Caco-2 (cell line): ENCODE results near the gene SLC16A7. TPM values are rescaled to one million over a fixed set of nuclear protein-coding genes. Genes with fewer than 3 reads are reported as not detected.

Experiments
- BruUV-seq: library from RNA; stranded (reverse); fragments of 400-500 nt; replicated peaks from 2 replicates; lab custom pipeline; 2021; lab: Mats Ljungman, UMichigan
- CTCF ChIA-PET: fragments of 300-600 bp; sonication (Branson Sonifier 250); formaldehyde crosslinking; loops from one replicate; lab custom pipeline; 2022; ENCODE audit warnings: antibody characterized with exemption; lab: Charles Lee
- POLR2A ChIA-PET: fragments of 300-600 bp; sonication (Branson Sonifier 250); formaldehyde crosslinking; loops from one replicate; lab custom pipeline; 2022; ENCODE audit warnings: antibody characterized with exemption; lab: Charles Lee
- DNase-seq, 2 experiments: peaks; one replicate each; pipeline versions ENCODE4 v3.0.0 to v3.0.0-alpha.2; 2020 to 2022
- H3K27me3 ChIP-seq: replicated peaks from 2 replicates; pipeline ENCODE4 v1.6.0; 2011; ENCODE audit warnings: low read length; ENCODE audit not compliant: control insufficient read depth, insufficient read depth
- H3K36me3 ChIP-seq: 2 replicates; pipeline ENCODE4 v1.5.1; 2011; ENCODE audit warnings: low read length; ENCODE audit not compliant: control insufficient read depth, insufficient read depth
- H3K4me1 ChIP-seq: fragments of 250-450 bp; sonication (Bioruptor Pico); 2 replicates; pipeline ENCODE4 v1.5.1; 2020; ENCODE audit warnings: mild to moderate bottlenecking
- H3K4me3 ChIP-seq: 2 replicates; pipeline ENCODE4 v1.5.1; 2011; ENCODE audit warnings: low read depth, mild to moderate bottlenecking, control low read depth, low read length
- H3K9me3 ChIP-seq: fragments of 250-450 bp; sonication (Bioruptor Pico); 2 replicates; pipeline ENCODE4 v1.5.1; 2020; ENCODE audit warnings: mild to moderate bottlenecking, moderate library complexity
- H3K27ac Mint-ChIP-seq: one replicate; pipeline ENCODE4 v1.8.0; 2022; ENCODE audit warnings: mixed read lengths; ENCODE audit not compliant: unreplicated experiment
- H3K27me3 Mint-ChIP-seq: one replicate; pipeline ENCODE4 v1.8.0; 2022; ENCODE audit warnings: mixed read lengths; ENCODE audit not compliant: insufficient read depth, unreplicated experiment
- H3K36me3 Mint-ChIP-seq: one replicate; pipeline ENCODE4 v1.8.0; 2022; ENCODE audit warnings: mild to moderate bottlenecking, mixed read lengths; ENCODE audit not compliant: insufficient read depth, unreplicated experiment
- H3K4me1 Mint-ChIP-seq: one replicate; pipeline ENCODE4 v1.8.0; 2022; ENCODE audit warnings: low read depth, mixed read lengths; ENCODE audit not compliant: unreplicated experiment
- H3K4me3 Mint-ChIP-seq: one replicate; pipeline ENCODE4 v1.8.0; 2022; ENCODE audit warnings: mild to moderate bottlenecking, moderate library complexity, mixed read lengths; ENCODE audit not compliant: unreplicated experiment
- H3K9me3 Mint-ChIP-seq: one replicate; pipeline ENCODE4 v1.8.0; 2022; ENCODE audit warnings: mixed read lengths; ENCODE audit not compliant: unreplicated experiment
- CTCF ChIP-seq, 2 experiments: fragments of 200-600 bp in 1 of 2; IDR thresholded peaks; 1 replicate in 1 of 2; 2 replicates in 1 of 2; pipeline versions ENCODE4 v1.5.1 to v1.8.0; 2011 to 2022; ENCODE audit warnings: antibody characterized with exemption in 1 of 2, control low read depth in 1 of 2, inconsistent platforms in 1 of 2, low read depth in 1 of 2, low read length in 1 of 2, mild to moderate bottlenecking in 1 of 2, moderate library complexity in 1 of 2; ENCODE audit not compliant: insufficient read depth in 1 of 2, severe bottlenecking in 1 of 2, unreplicated experiment in 1 of 2
- intact Hi-C: fragments of 100-400 bp; cut with micrococcal nuclease; formaldehyde crosslinking; loops from one replicate; pipeline ENCODE4 v1.10.0; 2022; ENCODE audit not compliant: unreplicated experiment
- total RNA-seq: library from RNA; stranded (reverse); gene quantifications from 2 replicates; pipeline ENCODE4 v1.2.3, GENCODE V29; 2022

Gene SLC16A7
- total RNA-seq, 1 experiment from 2014 or later: 6.6 TPM

GRCh38 chr12:59575826-59576225 is 20.0 kb upstream of the SLC16A7 start:
- Mint-ChIP-seq H3K4me3 (no peak overlapping the region), H3K27me3 (peaks cover 2% of the 10 kb centered on the region), H3K4me1 (no peaks in the 10 kb centered on the region), H3K36me3 (no peaks in the 10 kb centered on the region), H3K9me3 (no peaks in the 10 kb centered on the region), H3K27ac (no peak overlapping the region)
- intact Hi-C loops: no loop called here
- DNase-seq: no peak
- H3K4me3 ChIP-seq: no peak overlapping the region
- no peaks in the 10 kb centered on the region for H3K27me3 ChIP-seq
- POLR2A ChIA-PET: no interaction called here
- no peak for TF ChIP-seq CTCF (IDR thresholded peaks at IDR 0.05; ENCODE audit: insufficient read depth in 1 of 2, low read depth in 1 of 2, low read length in 1 of 2, severe bottlenecking in 1 of 2, unreplicated experiment in 1 of 2)
- no peaks in the 10 kb centered on the region for H3K4me1 ChIP-seq
- BruUV-seq: no TSS peak
- H3K36me3 ChIP-seq: no peaks in the 10 kb centered on the region
- no peaks in the 10 kb centered on the region for H3K9me3 ChIP-seq
- CTCF ChIA-PET: no interaction called here

GRCh38 chr12:59578254-59578653 is 17.6 kb upstream of the SLC16A7 start:
- Mint-ChIP-seq H3K4me1 (no peaks in the 10 kb centered on the region), H3K4me3 (no peak overlapping the region), H3K36me3 (no peaks in the 10 kb centered on the region), H3K9me3 (no peaks in the 10 kb centered on the region), H3K27me3 (peaks cover 2% of the 10 kb centered on the region), H3K27ac (no peak overlapping the region)
- Histone ChIP-seq H3K36me3 (no peaks in the 10 kb centered on the region), H3K27me3 (no peaks in the 10 kb centered on the region), H3K4me1 (no peaks in the 10 kb centered on the region), H3K4me3 (no peak overlapping the region), H3K9me3 (no peaks in the 10 kb centered on the region)
- POLR2A ChIA-PET: no interaction called here
- no TSS peak for BruUV-seq
- no peak for DNase-seq
- TF ChIP-seq CTCF (IDR thresholded peaks at IDR 0.05; ENCODE audit: insufficient read depth in 1 of 2, low read depth in 1 of 2, low read length in 1 of 2, severe bottlenecking in 1 of 2, unreplicated experiment in 1 of 2): no peak
- CTCF ChIA-PET: no interaction called here
- intact Hi-C loops: no loop called here

GRCh38 chr12:59579631-59580030 is 16.2 kb upstream of the SLC16A7 start:
- DNase-seq: no peak
- Mint-ChIP-seq H3K4me1 (no peaks in the 10 kb centered on the region), H3K27ac (no peak overlapping the region), H3K36me3 (no peaks in the 10 kb centered on the region), H3K9me3 (no peaks in the 10 kb centered on the region), H3K27me3 (peaks cover 2% of the 10 kb centered on the region), H3K4me3 (no peak overlapping the region)
- Histone ChIP-seq H3K4me3 (no peak overlapping the region), H3K27me3 (no peaks in the 10 kb centered on the region), H3K9me3 (no peaks in the 10 kb centered on the region), H3K4me1 (no peaks in the 10 kb centered on the region), H3K36me3 (no peaks in the 10 kb centered on the region)
- intact Hi-C loops: no loop called here
- no peak for TF ChIP-seq CTCF (IDR thresholded peaks at IDR 0.05; ENCODE audit: insufficient read depth in 1 of 2, low read depth in 1 of 2, low read length in 1 of 2, severe bottlenecking in 1 of 2, unreplicated experiment in 1 of 2)
- ChIA-PET CTCF (no interaction called here), POLR2A (no interaction called here)
- no TSS peak for BruUV-seq
